SK-N-SH treated with all-trans-retinoic acid at 6 μM for 48 hours (cell line): ENCODE results near the gene DRGX.
A peak's percentile ranks its signal among the peaks of the same experiment; 100 is the strongest.

Experiments
- ATAC-seq: fragments of 200-7000 bp; cut with Tn5 transposase; 3 replicates; pipeline ENCODE4 v1.9.1; 2020; ENCODE audit warnings: mild to moderate bottlenecking, moderate library complexity
- ARNTL ChIP-seq: fragments of 450-650 bp; formaldehyde crosslinking; IDR thresholded peaks from 2 replicates; pipeline ENCODE4 v1.5.0; 2020; ENCODE audit warnings: low read depth, mild to moderate bottlenecking, moderate library complexity, borderline replicate concordance
- BACH2 ChIP-seq: fragments of 250-450 bp; sonication (Bioruptor Pico); IDR thresholded peaks from 2 replicates; pipeline ENCODE4 v1.9.0; 2021; ENCODE audit warnings: mild to moderate bottlenecking, borderline replicate concordance
- CREB5 ChIP-seq: fragments of 250-450 bp; sonication (Bioruptor Pico); IDR thresholded peaks from 2 replicates; pipeline ENCODE4 v1.5.1; 2020; ENCODE audit warnings: low read depth, mild to moderate bottlenecking, moderate library complexity
- CSDC2 ChIP-seq: fragments of 250-450 bp; sonication (Bioruptor Pico); IDR thresholded peaks from 2 replicates; pipeline ENCODE4 v1.5.0; 2020; ENCODE audit warnings: mild to moderate bottlenecking, moderate library complexity
- ESRRG ChIP-seq: fragments of 250-450 bp; sonication (Bioruptor Pico); IDR thresholded peaks from 2 replicates; pipeline ENCODE4 v1.6.1; 2021; ENCODE audit warnings: mild to moderate bottlenecking
- GLIS3 ChIP-seq: fragments of 250-450 bp; sonication (Bioruptor Pico); IDR thresholded peaks from 2 replicates; pipeline ENCODE4 v1.5.0; 2020; ENCODE audit warnings: mild to moderate bottlenecking, moderate library complexity
- ISL1 ChIP-seq: fragments of 250-450 bp; sonication (Bioruptor Pico); IDR thresholded peaks from 2 replicates; pipeline ENCODE4 v2.1.2; 2022; ENCODE audit warnings: mild to moderate bottlenecking, moderate library complexity
- POU6F1 ChIP-seq: fragments of 250-450 bp; sonication (Bioruptor Pico); IDR thresholded peaks from 2 replicates; pipeline ENCODE4 v1.8.0; 2021; ENCODE audit warnings: low read depth, mild to moderate bottlenecking, moderate library complexity, borderline replicate concordance
- PPARA ChIP-seq: fragments of 250-450 bp; sonication (Bioruptor Pico); IDR thresholded peaks from 2 replicates; pipeline ENCODE4 v1.5.0; 2020; ENCODE audit warnings: mild to moderate bottlenecking, borderline replicate concordance
- RARB ChIP-seq: fragments of 250-450 bp; sonication (Bioruptor Pico); IDR thresholded peaks from 2 replicates; pipeline ENCODE4 v1.8.0; 2021; ENCODE audit warnings: mild to moderate bottlenecking, moderate library complexity
- SNAI2 ChIP-seq: fragments of 250-450 bp; sonication (Bioruptor Pico); IDR thresholded peaks from 2 replicates; pipeline ENCODE4 v1.5.0; 2020; ENCODE audit warnings: mild to moderate bottlenecking, moderate library complexity
- TCF4 ChIP-seq: fragments of 250-450 bp; sonication (Bioruptor Pico); IDR thresholded peaks from 2 replicates; pipeline ENCODE4 v1.8.0; 2021; ENCODE audit warnings: mild to moderate bottlenecking, moderate library complexity, borderline replicate concordance
- TOX ChIP-seq: fragments of 250-450 bp; sonication (Bioruptor Pico); IDR thresholded peaks from 2 replicates; pipeline ENCODE4 v1.8.0; 2021; ENCODE audit warnings: mild to moderate bottlenecking, moderate library complexity, borderline replicate concordance
- ZC3H10 ChIP-seq: fragments of 250-450 bp; sonication (Bioruptor Pico); IDR thresholded peaks from 2 replicates; pipeline ENCODE4 v1.5.1; 2021; ENCODE audit warnings: mild to moderate bottlenecking, moderate library complexity
- ZFP3 ChIP-seq: fragments of 250-450 bp; sonication (Bioruptor Pico); IDR thresholded peaks from 2 replicates; pipeline ENCODE4 v1.5.0; 2020; ENCODE audit warnings: mild to moderate bottlenecking, moderate library complexity
- ZNF70 ChIP-seq: fragments of 450-650 bp; formaldehyde crosslinking; IDR thresholded peaks from 2 replicates; pipeline ENCODE4 v1.5.0; 2020; ENCODE audit warnings: mild to moderate bottlenecking, moderate library complexity
- ZNF8 ChIP-seq: fragments of 450-650 bp; formaldehyde crosslinking; IDR thresholded peaks from 2 replicates; pipeline ENCODE4 v1.5.0; 2020; ENCODE audit warnings: mild to moderate bottlenecking, moderate library complexity
- TF ChIP-seq, protein P1 (sequence below): fragments of 250-450 bp; sonication (Bioruptor Pico); IDR thresholded peaks from 2 replicates; pipeline ENCODE4 v1.5.1; 2021; ENCODE audit warnings: mild to moderate bottlenecking, moderate library complexity

The DRGX gene

GRCh38 chr10:49403363-49403762 lies 7.5 kb upstream of the DRGX start:
- no peak for ATAC-seq
- no peak for TF ChIP-seq PPARA (CRISPR knock-in tag)
- no peak for TF ChIP-seq POU6F1 (CRISPR knock-in tag)
- TF ChIP-seq, protein P1, sequence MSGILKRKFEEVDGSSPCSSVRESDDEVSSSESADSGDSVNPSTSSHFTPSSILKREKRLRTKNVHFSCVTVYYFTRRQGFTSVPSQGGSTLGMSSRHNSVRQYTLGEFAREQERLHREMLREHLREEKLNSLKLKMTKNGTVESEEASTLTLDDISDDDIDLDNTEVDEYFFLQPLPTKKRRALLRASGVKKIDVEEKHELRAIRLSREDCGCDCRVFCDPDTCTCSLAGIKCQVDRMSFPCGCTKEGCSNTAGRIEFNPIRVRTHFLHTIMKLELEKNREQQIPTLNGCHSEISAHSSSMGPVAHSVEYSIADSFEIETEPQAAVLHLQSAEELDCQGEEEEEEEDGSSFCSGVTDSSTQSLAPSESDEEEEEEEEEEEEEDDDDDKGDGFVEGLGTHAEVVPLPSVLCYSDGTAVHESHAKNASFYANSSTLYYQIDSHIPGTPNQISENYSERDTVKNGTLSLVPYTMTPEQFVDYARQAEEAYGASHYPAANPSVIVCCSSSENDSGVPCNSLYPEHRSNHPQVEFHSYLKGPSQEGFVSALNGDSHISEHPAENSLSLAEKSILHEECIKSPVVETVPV: no peak
- TF ChIP-seq ISL1 (CRISPR knock-in tag): no peak
- TF ChIP-seq RARB (CRISPR knock-in tag): no peak
- TF ChIP-seq ARNTL: no peak
- no peak for TF ChIP-seq GLIS3 (CRISPR knock-in tag)
- TF ChIP-seq ZC3H10 (CRISPR knock-in tag): no peak
- no peak for TF ChIP-seq BACH2 (CRISPR knock-in tag)

GRCh38 chr10:49400365-49400764 lies 4.5 kb upstream of the DRGX start:
- no peak for ATAC-seq
- TF ChIP-seq TCF4 (CRISPR knock-in tag) (no peak), ISL1 (CRISPR knock-in tag) (no peak), ARNTL (no peak), ESRRG (no peak), ZNF8 (CRISPR knock-in tag) (no peak), PPARA (CRISPR knock-in tag) (no peak), CREB5 (CRISPR knock-in tag) (no peak), GLIS3 (CRISPR knock-in tag) (no peak)
- TF ChIP-seq, protein P1: no peak

DNA sequence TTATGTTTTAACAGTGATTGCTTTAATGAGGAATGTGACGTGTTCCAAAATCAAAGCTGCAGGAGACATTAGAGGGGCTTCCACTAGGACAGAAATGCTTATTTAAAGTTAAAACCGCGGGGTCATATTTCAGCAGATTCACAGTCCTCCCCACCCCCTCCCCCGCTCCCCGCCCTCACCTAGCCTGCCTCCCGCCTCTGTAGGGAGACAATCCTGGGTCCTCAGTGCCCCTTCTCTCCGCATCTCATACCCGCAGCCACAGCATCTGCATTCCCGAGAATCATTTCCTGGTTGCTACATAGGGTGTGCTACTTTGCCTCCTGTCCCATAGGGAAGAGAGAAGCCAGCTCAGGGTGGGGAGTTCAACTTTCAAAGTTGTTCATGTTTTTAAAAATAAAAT lies 3.1 kb upstream of the DRGX start:
- no peak for TF ChIP-seq ZNF70
- no peak for TF ChIP-seq RARB (CRISPR knock-in tag)
- no peak for TF ChIP-seq BACH2 (CRISPR knock-in tag)
- no peak for TF ChIP-seq SNAI2 (CRISPR knock-in tag)
- TF ChIP-seq ESRRG: no peak
- TF ChIP-seq ZC3H10 (CRISPR knock-in tag): no peak
- no peak for TF ChIP-seq TOX (CRISPR knock-in tag)
- no peak for ATAC-seq

DNA sequence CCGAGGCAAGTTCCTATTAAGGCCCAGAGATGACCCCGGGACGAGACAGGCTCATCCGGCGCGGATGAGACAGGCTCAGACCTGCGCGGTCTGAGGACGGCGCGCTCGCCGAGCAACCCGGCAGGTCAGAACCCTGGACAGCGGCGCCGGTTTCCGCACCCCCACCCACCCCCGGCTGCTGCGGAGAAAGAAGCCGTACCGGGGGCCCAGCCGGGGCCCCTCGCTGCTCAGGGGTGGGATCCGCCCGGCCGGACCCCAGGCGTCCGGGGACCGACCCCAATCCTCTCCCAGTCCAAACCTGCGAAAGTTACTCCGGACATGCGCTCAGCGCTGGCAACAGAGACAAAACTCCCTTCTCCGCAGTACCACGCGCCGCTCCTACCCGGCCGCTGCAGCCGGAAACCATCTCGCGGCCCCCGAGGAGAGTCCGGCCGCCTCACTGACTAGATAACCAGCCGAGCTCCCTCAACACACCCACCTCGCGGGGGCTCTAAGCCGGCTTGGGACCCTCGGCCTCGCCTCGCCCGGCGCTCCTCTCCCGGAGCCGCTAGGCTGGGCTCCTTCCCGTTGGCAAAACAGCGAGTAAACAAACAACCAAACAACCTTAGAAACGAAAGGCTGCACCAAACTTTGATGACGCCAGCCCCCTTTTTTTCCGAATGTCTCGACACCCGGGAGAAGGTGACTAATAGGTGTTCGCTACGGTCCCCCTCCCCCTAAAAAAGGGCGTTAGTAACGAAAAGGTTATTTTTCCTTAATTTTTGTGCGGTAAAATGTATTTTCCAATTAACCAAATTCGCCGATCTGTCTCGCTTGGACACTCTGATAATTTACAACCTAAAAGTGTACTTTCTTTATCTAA lies 2.3 kb upstream of the DRGX start:
- peak; percentile 88 for ATAC-seq
- TF ChIP-seq CSDC2 (CRISPR knock-in tag) (peak; percentile 65; the same call in 1 of the 2 replicates), ZNF8 (CRISPR knock-in tag) (no peak), ISL1 (CRISPR knock-in tag) (no peak), TOX (CRISPR knock-in tag) (no peak), PPARA (CRISPR knock-in tag) (no peak), ZNF70 (no peak), ZFP3 (CRISPR knock-in tag) (0 out of 2 replicates have a peak, but pooled peaks have one; percentile 33), ZC3H10 (CRISPR knock-in tag) (no peak)
- TF ChIP-seq, all 23 proteins: peak for 2
